NOMO-1 treated with dmso at 0.1 percent for 144 hours (cell line): ENCODE data around the gene RAVER1.
A peak's percentile ranks its signal among the peaks of the same experiment; 100 is the strongest.
"Not testable (repeated sequence)": the region's sequence is repeated elsewhere in the genome, so short reads cannot be mapped to it uniquely, and the experiment has no call there.

ENCODE experiments used
- DNase-seq: peaks from one replicate; lab custom pipeline; 2025; ENCODE audit not compliant: unreplicated experiment; lab: John Stamatoyannopoulos, UW

The RAVER1 gene

GRCh38 chr19:10291554-10292205 lies 41.6 kb downstream of the RAVER1 start:
- no peak for DNase-seq

GRCh38 chr19:10290876-10291553 lies 42.3 kb downstream of the RAVER1 start:
- no peak for DNase-seq

- DNase-seq: no peak
These were observed 42.9 kb downstream of the RAVER1 start for GRCh38 chr19:10290357-10290875.

GRCh38 chr19:10289836-10290356 lies 43.4 kb downstream of the RAVER1 start, which contains the start of gene ICAM5:
ICAM5 (plus strand) TSS chr19:10289952; CDS start chr19:10290044, 92 bp downstream.
- DNase-seq: no peak

- peak; percentile 25 for DNase-seq
These were observed 44.0 kb downstream of the RAVER1 start for GRCh38 chr19:10289167-10289835.

GRCh38 chr19:10288662-10289166 lies 44.6 kb downstream of the RAVER1 start:
- no peak for DNase-seq

GRCh38 chr19:10286803-10287737 lies 46.3 kb downstream of the RAVER1 start, which contains the start of gene ICAM4:
ICAM4 (plus strand) TSS chr19:10286955; CDS start chr19:10287013, 58 bp downstream.
- peak; percentile 68 for DNase-seq

- DNase-seq: no peak
These were observed 47.9 kb downstream of the RAVER1 start for GRCh38 chr19:10285393-10285792.

- no peak for DNase-seq
These were observed 48.4 kb downstream of the RAVER1 start for GRCh38 chr19:10284960-10285278.

- no peak for DNase-seq
These were observed 49.0 kb downstream of the RAVER1 start for GRCh38 chr19:10284065-10284959.

GRCh38 chr19:10283301-10284064 lies 49.8 kb downstream of the RAVER1 start:
- DNase-seq: no peak

GRCh38 chr19:10282043-10282442 lies 51.3 kb downstream of the RAVER1 start:
- not testable (repeated sequence) for DNase-seq

- no peak for DNase-seq
These were observed 53.4 kb downstream of the RAVER1 start for GRCh38 chr19:10279737-10280442.

GRCh38 chr19:10278935-10279334 lies 54.4 kb downstream of the RAVER1 start:
- DNase-seq: no peak

GRCh38 chr19:10277795-10278589 lies 55.3 kb downstream of the RAVER1 start:
- DNase-seq: no peak

- no peak for DNase-seq
These were observed 58.7 kb downstream of the RAVER1 start for GRCh38 chr19:10274589-10274988.

- no peak for DNase-seq
These were observed 61.7 kb downstream of the RAVER1 start for GRCh38 chr19:10271543-10272086.
